ENCODE data around the gene COL25A1.
"Not testable (repeated sequence)": the region's sequence is repeated elsewhere in the genome, so short reads cannot be mapped to it uniquely, and the experiment has no call there.

The COL25A1 gene

DNA sequence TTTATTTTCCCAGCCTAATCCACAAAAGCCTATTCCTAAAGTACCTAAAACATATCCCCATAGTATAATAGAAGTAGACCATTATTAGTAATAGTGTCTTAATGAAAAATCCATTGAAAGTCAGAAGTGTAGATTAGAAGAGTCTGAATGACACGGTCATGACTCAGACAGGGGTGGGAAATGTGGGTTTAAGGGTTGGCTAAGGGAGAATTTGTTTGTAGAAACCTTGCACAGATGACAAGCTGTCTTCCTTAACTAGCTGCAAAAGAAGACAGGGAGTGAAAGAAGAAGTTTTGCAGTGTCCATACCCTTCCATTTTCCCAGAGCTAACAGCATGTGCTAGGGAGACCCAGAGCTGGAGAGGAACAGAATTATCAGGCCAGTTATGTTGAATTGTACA, 296.9 kb downstream of the COL25A1 start:
- no peak for DNase-seq

DNA sequence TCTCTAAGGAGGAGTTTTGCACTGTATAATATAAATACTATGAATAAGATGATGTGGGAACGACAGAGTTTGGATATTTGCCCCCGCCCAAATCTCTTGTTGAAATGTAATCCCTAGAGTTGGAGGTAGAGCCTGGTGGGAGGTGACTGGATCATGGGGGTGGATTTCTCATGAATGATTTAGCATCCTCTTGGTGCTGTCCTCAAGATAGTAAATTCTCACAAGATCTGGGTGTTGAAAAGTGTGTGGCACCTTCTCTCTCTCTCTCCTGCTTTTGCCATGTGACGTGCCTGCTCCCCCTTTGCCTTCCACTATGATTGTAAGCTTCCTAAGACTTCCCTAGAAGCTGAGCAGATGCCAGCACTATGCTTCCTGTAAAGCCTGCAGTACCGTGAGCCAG, 298.0 kb downstream of the COL25A1 start:
- no peak for DNase-seq

- DNase-seq = no peak
Measured at GRCh38 chr4:109003964-109004363, 298.5 kb downstream of the COL25A1 start.

- no peak for DNase-seq
Measured at GRCh38 chr4:108991551-108992328, 310.7 kb downstream of the COL25A1 start.

DNA sequence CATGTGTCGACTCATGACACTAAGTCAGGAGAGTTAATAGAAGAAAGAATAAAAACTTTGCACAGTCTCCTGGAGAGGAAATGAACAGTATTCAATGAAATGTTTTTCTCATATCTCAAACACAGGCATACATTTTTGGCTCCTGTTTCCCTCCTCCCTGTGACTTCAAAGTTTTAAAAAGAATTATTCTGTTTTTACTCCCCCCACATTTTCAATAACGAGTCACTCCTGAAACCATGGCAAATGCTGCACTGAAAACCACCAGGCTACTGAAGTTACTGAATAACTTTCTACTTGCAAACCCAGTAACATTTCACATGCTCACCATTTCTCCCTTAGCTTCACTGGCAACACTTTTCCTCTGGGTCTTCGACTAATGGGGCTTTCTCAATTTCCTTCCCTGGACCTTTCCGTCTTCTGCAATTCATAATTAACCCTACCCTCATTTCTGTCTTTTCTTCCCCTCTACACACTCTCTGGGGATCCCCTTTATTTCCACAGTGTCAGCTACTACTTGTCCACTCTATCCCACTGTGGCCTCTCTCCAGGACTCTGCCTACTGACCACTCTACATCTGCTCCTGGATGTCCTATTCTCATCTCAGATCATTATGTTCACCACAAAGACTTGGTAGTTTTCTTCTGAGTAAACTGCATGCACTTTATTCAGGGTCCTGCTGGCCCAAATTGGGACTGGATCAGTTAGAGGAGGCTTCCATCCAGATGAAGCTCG, 313.8 kb downstream of the COL25A1 start:
- no peak for DNase-seq

GRCh38 chr4:108984495-108984894, 318.0 kb downstream of the COL25A1 start:
- DNase-seq = not testable (repeated sequence)

DNA sequence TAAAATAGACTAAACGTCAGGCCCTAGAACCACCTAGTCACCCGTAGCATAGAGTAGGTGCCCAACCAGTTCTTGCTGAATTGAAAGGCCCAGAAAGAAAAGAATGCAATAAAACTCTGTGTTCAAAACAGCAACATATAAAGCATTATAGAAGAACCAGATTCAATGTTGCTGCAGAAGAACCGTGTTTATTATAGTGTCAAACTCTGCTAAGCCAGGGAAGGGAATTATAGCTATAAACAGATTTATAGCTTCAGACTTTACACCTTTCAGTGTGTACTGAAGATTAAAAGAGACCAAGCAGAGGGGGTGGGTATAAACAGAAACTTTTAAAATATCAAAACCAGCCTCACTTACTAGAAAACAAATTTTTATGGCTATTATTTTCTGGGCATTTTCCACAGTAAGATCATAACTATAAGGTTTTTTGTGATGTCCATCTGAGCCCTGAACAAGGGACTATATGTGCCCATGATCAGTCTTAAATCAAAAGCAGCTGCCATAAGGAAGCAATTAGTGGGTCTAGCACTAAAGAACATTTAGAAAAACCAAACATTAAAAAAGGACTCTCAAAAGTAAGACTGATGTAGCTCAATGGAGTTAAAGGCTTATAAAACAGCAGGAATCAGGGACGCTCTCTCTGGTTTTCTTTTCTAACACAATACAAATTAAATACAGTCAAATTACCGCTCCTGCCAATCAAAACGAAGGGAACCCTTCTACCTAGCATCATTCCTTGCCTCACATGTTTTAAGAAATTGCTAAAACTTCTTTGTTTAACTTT, 319.9 kb downstream of the COL25A1 start:
- no peak for DNase-seq

DNA sequence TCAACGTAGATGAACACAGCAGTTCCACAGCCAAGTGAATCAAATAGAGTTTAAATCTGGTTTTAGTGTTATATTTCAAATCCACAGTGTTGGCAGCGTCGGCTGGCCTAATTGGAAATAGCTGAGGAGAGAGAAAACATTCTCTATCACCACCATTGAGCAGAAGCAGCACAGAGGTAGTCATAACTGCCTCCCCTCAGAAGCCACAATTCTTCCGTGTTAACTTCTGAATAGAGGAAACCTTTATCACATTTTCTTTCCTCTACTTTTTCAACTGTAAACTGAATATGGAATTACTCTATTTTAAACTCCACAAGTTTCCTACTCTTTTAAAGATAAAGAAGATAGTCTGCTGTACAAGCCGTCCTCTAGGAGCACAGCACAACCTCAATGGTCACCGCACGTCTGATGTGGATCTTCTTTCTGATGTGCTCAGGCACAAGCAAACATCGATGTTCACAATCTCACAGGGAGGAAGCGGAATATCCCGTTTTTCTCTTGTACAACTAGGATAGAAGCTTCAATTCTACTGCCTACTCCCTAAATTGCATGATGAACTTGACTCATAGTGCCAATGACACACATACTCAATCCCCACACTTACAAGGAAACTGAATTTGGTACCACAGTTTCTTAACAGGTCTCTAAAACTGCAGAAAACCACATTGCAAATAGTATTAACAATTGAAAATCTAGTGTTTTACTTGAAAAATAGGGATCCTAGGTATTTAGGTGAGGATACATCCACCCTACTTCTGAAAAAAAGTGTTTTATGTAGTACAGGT, 321.8 kb downstream of the COL25A1 start:
- no peak for DNase-seq

GRCh38 chr4:108979759-108980158, 322.7 kb downstream of the COL25A1 start:
- no peak for DNase-seq

DNA sequence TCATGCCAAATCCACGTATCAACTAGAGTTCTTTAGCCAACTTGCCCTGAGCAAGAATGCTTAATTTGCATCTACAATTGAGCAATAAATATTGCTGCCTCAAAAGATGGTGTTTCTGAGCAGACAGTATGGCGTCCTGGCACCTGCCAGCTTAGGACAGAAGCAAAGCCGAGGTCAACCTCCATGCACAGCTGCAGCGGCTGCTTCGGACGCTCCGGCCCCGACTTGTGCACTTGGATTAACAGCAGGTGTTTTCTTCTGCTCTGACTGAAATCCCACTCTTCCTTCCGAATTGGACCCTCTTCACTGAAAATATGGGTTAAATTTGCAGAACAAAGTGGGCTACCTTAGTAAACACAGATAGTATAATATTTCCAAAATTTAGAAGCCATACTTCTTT, 324.4 kb downstream of the COL25A1 start:
- no peak for DNase-seq

DNA sequence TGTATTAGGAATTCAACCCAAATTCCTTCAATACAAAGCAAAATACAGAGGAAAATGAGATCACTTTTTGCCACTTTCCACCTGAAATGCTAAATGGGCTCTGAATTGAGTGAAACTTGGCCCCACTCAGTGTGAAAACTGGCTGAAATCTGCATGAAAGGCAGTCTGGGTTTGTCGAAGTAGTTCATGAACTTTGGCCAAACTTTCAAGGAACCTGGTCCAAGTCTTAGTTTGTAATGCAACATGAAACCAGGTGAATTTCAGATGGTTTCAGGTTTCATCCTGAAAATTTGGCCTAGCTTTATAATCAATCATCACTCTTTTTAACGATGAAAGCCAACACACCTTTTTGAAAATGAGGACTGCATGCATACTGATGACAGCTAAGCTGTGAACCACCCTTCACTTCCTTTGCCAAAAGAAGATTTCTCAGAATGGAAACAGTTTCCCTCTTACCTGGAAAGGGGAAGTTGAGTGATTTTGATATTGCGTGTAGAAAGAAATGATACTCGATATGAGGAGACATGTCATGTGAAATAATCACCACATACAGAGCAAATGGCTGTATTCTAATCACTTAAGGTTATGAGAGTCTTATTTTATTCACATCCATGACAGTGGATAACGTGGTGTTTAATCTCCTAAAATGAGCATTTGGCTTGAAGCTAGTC, 329.7 kb downstream of the COL25A1 start:
- DNase-seq = no peak

- peak in 1 of 2 experiments; percentile 20 for DNase-seq
Measured at GRCh38 chr4:108971473-108971872, 331.0 kb downstream of the COL25A1 start.

DNA sequence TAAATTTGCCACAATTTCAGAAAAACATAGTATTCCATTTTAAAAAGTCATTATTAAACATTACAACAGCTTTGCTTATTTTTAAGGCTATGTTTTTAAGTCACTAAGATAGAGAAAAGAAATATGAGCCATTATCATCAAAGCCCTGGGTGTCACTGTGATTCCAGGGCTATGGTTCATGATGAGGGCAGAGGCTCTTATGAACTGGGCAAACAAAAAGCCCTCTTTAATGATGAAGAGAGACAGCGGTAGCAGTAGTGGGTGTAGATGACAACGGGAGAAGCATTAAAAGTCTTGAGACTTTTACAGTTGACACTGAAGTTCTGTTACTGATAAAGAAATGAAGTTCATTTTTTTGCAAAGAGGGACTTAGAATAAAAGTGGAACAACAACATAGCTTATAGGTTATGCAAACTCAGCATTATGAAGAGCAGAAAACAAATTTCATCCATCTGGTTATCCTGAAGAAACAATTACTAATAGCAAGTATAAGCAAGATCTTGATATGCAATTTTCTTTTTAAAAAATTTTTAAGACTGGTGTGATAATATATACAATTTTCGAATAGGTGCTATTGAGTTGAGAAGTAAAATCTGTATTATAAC, 336.9 kb downstream of the COL25A1 start:
- DNase-seq = no peak

GRCh38 chr4:108965016-108965415, 337.4 kb downstream of the COL25A1 start:
- no peak for DNase-seq

DNA sequence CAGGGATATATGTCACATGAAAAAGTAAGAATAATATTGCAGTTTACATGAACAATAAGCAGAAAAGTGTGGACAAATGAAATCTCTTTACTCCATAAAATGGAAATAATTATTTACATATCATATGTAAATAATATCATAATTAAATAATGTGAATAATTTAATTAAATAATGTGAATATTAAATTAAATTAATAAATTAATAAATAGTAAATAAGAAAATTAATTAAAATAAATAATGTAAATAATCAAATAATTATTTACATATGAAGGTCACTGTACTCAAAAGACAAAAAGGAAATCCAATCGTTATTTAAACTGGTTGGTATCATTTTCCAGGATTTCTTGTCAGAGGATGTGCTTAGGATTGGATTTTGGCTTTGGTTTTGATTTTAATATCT, 338.5 kb downstream of the COL25A1 start:
- no peak for DNase-seq

DNA sequence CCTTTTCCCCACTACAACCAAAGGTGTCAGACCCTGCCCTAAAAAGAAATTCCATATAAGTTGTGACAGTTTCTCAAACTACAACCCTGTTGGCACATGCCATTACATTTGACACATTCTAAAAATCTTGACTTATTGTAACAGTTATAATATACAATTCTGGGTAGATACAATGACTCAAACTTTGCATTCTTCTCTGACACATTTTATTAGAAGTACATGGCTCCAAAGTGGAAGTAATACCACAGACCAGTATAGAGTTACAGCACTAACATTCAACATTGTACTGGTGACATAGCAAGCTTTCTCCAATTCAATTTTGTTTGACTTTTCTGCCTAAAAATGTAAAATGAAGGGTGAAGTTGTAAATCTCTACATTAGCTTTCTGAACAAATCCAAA, 343.0 kb downstream of the COL25A1 start:
- DNase-seq = no peak

DNA sequence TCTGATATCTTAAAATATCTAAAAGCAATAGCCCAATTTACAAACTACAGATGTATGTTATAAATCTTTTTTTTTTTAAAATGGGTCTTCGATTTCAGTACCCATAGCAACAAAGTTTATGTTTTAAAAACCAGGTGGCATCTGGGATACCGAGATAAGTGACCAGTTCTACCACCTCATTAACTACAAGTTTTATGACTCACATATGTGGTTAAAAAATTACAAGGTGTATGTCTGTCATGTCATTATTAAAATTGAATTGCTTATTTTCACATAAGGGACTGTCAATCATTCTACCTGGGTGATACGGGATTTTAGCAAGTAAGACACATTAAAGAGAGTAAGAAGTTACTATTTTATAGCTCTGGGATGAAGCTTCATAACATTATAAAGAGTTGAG, 347.6 kb downstream of the COL25A1 start:
- no peak for DNase-seq

- DNase-seq = no peak
Measured at GRCh38 chr4:108953941-108954340, 348.5 kb downstream of the COL25A1 start.

GRCh38 chr4:108950158-108950915, 352.1 kb downstream of the COL25A1 start:
- no peak for DNase-seq

DNA sequence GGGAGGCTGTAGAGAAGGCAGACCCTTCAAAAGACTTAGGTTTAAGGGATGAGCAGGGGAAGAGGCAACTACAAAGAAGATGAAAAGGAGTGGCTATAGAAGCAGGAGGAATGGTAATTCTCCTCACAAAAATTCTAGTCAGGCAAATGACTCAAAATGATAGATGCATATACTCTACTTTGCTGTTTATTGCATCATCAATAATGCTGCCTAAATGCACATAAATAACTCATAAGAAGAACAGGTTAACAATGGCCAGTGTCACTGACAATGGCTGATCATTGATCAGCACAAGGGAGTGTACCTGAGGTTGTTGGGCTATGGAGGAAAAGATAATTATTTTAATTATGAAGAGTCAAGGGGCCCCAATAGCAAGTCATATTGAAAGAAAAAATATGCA, 354.9 kb downstream of the COL25A1 start:
- no peak for DNase-seq

DNA sequence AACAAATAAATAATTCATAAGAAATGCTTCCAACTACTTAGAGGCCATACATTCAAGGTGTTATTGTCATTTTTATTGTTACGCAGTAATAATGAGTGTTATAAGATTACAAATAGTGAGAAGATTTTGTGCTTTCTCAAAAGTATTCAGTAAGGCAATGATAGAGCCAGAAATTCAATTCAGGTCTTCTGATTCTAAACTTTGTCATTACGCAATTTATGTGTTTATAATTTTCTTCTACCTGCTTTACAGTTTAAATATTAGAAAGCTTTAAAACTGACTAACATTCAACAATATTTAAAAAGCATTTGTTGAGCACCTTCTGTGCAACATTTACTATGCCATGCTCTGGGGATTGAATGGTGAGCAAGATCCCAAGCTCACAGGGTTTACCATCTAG, 356.2 kb downstream of the COL25A1 start:
- no peak for DNase-seq
